Stimulated activated CD4-positive, alpha-beta T cell treated with anti-CD3 and anti-CD28 coated beads, Interleukin-4, amount 100 ng/mL, for 4 hours (primary cell): ENCODE measurements around the gene TRIM33.

Source experiments
- DNase-seq, 2 experiments: peaks; one replicate each; pipeline ENCODE4 v3.0.0-alpha.2; 2020

The TRIM33 gene

DNA sequence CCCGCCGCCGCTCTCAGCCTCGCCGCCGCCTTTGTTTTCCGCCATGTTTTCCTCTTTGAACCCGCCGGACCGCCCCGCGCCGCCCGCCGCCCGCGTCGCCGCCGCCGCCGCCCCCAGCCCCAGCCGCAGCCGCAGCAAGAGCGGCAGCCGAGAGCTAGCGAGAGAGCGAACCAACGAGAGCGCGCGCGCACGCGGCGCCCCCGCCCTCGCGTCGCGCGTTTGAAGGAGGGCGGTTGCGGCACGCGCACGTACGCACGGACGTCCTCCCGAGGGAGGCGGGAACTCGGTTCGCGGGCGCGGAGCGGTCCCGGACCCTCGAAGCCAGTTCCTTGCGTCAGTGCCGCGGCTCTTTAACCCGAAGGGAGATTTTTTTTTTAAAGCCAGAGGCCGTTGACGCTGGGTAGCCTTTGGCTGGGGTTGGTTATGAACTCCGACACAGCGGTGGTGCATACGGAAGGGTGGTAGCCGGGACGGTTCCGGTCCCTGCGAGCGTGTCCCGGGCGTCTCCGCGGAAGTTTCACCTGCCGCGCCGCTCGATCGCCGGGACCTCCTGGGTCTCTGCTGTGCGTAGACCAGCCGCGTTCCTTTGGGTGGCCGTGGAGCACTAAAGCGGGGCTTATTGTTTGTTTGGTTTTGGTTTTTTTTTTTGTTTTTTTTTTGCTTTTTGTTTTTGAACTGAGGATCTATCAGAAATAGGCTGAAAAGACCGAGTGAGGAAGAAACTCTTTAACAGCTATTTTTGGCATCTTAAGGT, at the start of gene TRIM33:
TSS of gene TRIM33 (minus strand) at position 172 of the 754 bp plus-strand sequence. CDS start at position 45, 127 bp downstream.
- peak; percentile 91 to 92 for DNase-seq

DNA sequence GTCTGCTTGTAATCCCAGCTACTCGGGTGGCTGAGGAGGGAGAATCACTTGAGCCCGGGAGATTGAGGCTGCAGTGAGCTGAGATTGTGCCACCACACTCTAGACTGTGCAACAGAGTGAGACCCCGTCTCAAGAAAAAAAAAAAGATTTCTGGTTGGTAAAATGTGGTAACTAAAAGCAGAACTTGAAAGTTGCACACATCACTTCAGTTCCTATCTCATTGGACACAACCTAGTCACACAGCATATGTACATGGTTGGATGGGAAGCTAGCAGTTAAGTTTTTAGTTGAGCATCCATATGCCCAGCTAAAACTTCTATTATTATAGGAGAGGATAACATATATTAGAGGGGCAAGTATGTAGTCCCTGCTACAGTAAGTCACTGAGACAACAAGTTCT, 48.4 kb upstream of the TRIM33 start:
- no peak for DNase-seq

DNA sequence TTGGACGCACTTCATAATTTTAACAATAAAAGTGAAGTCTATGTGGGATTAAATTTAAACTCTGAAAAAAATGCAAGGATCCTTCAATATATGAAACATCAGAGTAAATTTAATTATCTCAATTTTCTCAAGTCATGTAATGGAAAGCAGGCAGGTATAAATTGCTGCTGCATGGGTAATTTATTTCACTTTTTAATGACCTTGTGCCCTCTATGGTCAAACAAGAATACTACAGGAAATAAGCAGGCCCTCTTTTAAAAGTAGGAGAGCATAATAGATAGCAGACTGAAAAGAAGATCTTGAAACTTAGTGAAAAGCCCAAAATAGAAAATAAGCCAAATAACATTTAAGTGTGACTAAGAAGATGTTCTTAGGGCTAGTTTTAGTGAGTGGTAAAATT, 47.5 kb upstream of the TRIM33 start:
- DNase-seq: no peak

DNA sequence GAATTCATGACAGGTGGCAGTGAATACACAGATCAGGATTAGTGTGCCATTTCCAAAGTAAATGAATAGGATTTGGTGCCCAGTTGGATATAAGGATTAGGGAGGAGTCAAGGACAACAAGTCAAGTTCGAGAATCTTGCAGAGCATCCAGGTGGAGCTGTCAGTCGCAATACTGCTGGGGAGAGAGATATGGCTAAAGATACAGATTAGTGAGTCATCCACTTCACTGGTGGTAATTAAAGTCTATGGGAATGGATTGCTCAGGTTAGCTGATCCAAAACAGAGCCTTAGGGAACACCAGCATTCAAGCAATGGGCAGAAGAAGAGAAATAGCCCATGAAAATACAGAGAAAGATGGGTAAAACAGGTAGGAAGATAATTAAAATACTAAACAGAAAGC, 43.6 kb upstream of the TRIM33 start:
- DNase-seq: no peak

GRCh38 chr1:114552106-114552639, 41.2 kb upstream of the TRIM33 start:
- no peak for DNase-seq

DNA sequence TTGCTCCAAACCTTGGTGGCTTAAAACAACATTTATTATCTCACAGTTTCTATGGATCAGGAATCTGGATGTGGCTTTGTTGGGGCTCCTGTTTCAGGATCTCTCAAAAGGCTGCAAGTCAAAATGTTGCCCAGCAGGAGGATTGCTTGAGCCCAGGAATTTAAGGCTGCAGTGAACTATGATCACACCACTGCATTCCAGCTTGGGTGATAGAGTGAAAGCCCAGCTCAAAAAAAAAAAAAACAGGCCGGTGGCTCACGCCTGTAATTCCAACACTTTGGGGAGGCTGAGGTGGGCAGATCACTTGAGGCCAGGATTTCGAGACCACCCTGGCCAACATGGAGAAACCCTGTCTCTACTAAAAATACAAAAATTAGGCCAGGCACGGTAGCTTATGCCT, 40.4 kb upstream of the TRIM33 start:
- no peak for DNase-seq

DNA sequence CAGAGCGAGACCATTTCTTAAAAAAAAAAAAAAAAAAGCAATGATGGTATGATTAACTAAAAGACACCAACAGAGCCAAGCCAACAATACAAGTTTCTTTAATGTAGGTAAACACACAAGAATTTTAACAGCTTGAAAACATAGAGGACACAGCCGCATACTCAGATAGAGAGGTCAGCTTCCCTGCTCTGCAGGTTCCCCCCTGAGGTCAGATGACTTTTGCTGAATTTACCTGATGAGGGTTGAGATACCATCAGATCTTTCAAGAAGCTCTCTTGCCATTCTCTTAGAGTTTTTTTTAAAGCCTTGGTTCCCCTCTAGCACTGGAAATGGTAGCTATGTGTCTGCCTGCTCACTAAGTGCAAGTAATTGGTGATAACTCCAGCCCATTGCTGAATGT, 39.3 kb upstream of the TRIM33 start:
- DNase-seq: no peak

DNA sequence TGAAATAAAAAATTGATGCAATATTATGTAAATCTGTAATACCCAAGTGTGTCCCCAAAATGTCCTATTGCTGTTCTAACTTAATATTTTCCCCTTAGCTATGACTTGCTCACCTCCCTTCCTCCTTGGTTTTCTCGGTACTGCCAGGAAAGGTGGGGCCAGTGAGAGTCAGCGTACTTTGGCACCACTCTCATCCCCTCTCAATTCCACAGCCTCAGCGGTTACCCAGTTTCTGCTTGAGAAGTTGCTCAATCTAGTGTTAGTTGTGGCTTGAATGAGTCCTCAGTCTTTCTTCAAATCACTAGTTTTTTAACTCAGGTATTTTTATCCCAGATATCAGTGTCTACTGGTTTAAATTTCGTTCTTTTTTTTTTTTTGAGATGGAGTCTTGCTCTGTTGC, 38.1 kb upstream of the TRIM33 start:
- no peak for DNase-seq

DNA sequence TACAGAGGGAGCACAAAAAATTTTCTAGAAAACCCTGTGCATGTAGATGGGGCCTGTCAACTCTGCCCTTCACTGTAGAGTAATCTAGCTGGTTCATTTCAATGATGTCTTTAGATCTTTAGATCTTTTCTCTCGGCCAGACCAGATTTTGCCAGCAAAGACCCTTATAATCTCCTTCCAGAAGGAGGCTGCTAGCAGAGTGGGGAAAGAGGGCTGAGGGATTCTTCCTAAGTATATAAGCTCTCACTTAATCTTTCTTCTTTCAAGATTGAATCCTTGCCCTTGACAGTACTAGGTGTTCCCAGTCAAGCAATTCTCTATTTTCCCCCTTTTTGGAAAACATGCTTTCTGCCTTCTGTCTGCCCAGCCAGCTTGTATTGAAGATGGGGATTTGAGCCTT, 36.1 kb upstream of the TRIM33 start:
- no peak for DNase-seq

- no peak for DNase-seq
Observed at GRCh38 chr1:114545796-114546195, 34.8 kb upstream of the TRIM33 start.

GRCh38 chr1:114545315-114545714, 34.3 kb upstream of the TRIM33 start:
- no peak for DNase-seq

DNA sequence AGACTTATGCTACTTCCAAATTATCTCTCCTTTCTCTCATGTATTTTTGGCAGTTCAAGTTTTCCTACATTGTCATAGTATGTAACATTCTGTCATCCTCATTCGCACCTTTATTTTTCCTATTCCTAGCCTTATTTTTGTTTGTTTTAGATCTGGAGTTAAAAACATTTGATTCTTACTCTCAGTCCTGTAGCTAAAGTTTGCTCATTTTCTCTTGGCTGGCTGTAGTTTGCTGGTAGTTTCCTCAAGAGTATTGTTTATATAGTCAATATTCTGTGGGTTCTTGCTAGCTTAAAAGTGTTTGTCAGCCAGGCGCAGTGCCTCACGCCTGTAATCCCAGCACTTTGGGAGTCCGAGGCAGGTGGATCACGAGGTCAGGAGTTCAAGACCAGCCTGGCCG, 29.8 kb upstream of the TRIM33 start:
- no peak for DNase-seq

DNA sequence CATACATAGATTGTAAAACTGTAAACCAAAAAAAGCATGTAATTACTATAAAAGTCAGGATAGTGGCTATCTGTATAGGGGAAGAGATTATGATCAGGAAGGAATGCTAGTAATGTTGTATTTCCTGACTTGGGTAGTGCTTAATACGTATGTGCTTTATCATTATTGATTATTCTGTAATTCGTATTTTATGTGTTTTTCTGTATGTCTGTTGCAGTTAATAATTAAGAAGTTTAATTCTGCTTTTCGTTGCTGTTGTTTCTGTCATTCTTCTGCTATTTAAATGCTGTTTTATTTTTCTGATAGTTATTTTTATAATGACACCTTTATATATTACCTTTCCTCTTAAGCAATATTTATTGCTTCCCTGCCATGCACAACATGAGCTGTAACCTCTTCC, 29.3 kb upstream of the TRIM33 start:
- no peak for DNase-seq

DNA sequence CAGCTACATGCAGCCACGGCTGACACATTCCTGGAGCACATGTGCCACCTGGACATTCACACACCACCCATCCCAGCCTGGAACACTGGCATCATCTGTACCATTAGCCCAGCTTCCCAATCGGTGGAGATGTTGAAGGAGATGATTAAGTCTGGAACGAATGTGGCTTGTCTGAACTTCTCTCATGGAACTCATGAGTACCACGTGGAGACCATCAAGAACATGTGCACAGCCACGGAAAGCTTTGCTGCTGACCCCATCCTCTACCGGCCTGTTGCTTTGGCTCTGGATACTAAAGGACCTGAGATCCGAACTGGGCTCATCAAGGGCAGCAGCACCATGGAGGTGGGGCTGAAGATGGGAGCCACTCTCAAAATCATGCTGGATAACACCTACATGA, 25.0 kb upstream of the TRIM33 start:
- DNase-seq: no peak

DNA sequence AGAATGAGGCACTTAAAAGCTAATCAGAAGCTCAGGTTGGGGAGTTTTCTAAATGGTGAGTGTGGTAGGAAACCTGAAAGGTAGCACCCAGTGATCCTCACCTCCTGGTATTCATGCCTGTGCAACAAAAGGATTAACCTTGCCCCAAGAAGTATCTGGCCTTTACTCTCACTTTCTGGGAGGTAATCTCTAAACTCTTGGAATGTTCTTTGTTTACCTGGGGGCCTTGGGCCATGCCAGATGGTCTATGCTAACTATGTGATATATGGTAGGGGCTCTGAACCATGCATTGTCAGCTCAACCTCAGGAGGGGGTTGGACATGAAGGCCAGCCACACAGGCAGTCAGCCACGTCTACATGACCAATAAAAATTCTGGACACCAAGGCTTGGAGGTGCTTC, 24.4 kb upstream of the TRIM33 start:
- DNase-seq: no peak

- no peak for DNase-seq
Observed at GRCh38 chr1:114531094-114531493, 20.1 kb upstream of the TRIM33 start.

GRCh38 chr1:114530224-114530623, 19.2 kb upstream of the TRIM33 start:
- DNase-seq: no peak

- DNase-seq: no peak
Observed at GRCh38 chr1:114524944-114525343, 13.9 kb upstream of the TRIM33 start.

GRCh38 chr1:114522264-114522575, 11.2 kb upstream of the TRIM33 start:
- no peak for DNase-seq

DNA sequence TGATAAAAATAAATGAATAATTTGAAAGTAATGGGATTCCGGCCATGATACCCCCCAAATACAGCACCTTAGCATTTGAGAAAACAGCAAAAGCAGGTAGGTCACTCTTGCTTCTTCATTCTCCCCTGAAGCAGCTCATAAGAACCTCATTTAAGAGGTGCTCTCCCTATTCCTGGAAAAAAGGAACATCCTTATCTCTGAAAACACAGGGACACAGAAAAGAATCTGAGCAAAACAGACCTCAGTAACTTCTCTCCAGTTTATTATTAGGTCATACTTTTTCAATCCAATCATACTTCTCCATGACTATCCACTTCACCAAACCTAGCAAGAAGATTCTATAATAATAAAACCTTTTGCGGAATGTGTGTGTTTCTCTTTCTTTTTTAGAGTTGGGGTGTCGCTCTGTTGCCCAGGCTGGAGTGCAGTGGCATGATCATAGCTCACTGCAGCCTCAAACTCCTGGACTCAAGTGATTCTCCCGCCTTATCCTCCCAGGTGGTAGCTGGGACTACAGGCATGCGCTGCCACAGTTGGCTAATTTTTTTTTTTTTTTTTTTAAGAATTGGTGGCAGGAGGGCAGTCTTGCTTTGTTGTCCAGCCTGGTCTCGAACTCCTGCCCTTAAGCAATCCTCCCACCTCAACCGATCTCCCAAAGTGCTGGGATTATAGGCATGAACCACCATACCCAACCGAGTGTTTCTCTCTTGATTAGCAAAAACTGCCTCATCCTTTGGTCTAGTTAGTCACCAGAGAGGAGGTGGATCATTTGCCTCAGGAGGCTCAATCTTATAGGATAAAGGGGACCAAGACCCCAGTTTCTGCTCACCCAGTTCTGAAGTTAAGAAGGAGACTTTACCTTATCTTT, 10.6 kb upstream of the TRIM33 start:
- no peak for DNase-seq

DNA sequence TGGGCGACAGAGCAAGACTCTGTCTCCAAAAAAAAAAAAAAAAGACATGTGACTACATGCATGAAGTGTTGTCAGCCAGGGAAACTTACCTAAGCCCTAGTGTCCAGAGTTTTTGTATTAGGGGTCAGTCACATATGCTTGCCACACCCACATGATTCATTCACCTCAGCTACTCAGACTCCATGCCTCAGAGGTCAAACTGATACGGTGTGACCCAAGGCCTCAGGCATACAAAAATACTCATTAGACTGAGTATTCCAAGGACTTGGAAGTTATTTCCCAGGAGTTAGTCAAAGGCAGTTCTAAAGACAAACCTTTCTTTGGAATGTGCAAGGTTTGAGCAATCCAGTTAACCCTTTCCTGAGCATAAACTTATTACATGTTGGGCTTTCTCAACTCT, 6.3 kb upstream of the TRIM33 start:
- no peak for DNase-seq

DNA sequence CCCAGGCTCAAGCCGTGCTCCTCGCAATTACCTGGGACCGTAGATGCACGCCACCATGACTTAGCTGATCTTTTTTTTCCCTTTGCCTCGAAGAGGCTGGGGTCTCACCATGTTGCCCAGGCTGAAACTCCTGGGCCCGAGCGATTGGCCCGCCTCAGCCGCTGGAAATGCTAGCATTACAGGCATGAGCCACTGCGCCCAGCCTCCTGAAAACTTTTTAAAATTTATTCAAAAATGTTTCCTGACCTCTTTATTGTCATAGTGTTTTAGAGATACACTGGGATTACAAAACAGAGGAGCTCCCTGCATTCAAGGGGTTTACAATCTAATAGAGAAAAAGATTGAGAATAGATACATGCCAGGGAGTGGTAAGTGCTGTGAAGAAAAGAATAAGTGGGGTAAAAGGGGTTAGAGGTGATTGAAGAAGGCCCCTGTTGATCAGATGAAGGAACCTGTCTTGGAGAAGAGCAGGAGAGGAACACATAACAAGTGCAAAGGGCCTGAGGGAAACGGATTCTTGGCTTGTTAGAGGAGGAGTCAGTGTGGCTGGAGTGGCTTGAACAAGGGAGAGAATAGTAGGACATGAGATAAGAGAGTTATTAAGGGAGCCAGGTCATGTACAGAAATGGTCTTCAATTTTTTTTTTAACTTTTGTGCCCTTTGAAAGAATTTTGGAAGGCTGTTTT, 1.7 kb upstream of the TRIM33 start:
- DNase-seq: no peak

- peak; percentile 25 to 29 for DNase-seq
Observed at GRCh38 chr1:114510274-114511031, 550 bp downstream of the TRIM33 start.
